AG04449 (cell line): ENCODE data around the gene LYPD4.

Source experiments
- CTCF ChIA-PET: fragments of 350-600 bp; formaldehyde crosslinking; extraction: SDS; loops from one replicate; lab custom pipeline; 2021; ENCODE audit warnings: antibody characterized with exemption; lab: Yijun Ruan, JAX
- POLR2A ChIA-PET: fragments of 400-600, 350-600 bp; formaldehyde crosslinking; extraction: SDS; loops from one replicate; lab custom pipeline; 2020; ENCODE audit warnings: antibody characterized with exemption, inconsistent platforms; lab: Yijun Ruan, JAX
- DNase-seq: peaks from one replicate; pipeline ENCODE4 v3.0.0-alpha.2; 2010; ENCODE audit warnings: low read depth, low spot score
- H3K4me3 ChIP-seq: 2 replicates; pipeline ENCODE4 v1.5.1; 2011; ENCODE audit warnings: low read depth, mild to moderate bottlenecking, control low read depth, low read length
- TF ChIP-seq, protein P1 (sequence below): IDR thresholded peaks from one replicate; pipeline ENCODE4 v1.5.1; 2011; ENCODE audit warnings: mild to moderate bottlenecking, moderate library complexity, low read length, control low read depth, inconsistent platforms; ENCODE audit not compliant: insufficient read depth; ENCODE audit errors: missing control alignments

Gene LYPD4

DNA sequence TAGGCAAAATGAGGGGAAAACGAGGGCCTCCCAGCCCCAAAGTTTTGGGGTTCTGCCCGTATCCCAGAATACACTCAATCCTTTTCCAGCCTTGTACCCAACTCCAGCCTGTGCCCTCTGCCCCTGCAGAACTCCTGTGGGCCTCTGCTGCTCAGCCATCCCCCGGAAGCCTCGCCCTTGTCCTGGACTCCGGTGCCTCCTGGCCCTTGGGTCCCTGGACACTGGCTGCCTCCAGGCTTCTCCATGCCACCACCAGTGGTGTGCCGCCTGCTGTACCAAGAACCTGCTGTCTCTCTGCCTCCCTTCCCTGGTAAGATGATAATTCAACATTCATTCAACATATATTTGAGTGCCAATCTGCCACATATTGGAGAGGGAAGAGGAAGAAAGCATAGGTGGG lies 4.2 kb upstream of the LYPD4 start:
- H3K4me3 ChIP-seq = no peak overlapping the region
- ChIA-PET POLR2A (no interaction called here), CTCF (interaction anchor here (1.3 kb wide), 1 partner anchor 12 kb away, joined by 4 read pairs; no protein-coding TSS in a partner anchor)
- DNase-seq = no peak
- TF ChIP-seq, protein P1, sequence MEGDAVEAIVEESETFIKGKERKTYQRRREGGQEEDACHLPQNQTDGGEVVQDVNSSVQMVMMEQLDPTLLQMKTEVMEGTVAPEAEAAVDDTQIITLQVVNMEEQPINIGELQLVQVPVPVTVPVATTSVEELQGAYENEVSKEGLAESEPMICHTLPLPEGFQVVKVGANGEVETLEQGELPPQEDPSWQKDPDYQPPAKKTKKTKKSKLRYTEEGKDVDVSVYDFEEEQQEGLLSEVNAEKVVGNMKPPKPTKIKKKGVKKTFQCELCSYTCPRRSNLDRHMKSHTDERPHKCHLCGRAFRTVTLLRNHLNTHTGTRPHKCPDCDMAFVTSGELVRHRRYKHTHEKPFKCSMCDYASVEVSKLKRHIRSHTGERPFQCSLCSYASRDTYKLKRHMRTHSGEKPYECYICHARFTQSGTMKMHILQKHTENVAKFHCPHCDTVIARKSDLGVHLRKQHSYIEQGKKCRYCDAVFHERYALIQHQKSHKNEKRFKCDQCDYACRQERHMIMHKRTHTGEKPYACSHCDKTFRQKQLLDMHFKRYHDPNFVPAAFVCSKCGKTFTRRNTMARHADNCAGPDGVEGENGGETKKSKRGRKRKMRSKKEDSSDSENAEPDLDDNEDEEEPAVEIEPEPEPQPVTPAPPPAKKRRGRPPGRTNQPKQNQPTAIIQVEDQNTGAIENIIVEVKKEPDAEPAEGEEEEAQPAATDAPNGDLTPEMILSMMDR = no peak

DNA sequence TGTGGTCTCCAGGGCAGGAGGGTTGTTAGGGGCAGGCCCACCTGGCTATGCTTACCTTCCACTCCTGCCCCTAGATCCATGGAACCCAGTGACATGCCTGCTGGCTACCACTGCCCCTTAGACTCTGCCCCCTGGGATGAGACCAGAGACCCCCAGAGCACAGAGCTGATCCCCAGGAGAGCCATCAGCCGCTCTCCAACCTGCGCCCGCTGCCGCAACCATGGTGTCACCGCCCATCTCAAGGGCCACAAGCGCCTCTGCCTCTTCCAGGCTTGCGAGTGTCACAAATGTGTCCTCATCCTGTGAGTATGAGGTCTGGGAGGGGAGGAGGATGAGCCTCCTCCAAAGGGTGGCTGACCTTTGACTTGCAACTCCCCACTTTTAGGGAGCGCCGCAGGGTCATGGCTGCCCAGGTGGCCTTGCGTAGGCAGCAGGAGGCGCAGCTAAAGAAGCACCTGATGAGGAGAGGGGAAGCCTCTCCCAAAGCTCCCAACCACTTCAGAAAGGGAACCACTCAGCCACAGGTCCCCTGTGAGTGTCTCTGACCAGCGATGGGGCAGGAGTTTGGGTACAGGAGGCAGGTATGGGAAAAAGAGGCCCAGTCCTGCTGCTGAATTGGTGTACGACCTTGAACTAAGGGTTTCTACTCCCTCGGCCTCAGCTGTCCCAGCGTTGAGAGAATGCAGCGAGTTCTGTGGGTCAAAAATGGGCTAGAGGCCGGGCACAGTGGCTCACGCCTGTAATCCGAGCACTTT lies 3.0 kb upstream of the LYPD4 start:
- H3K4me3 ChIP-seq = no peak overlapping the region
- DNase-seq = no peak
- POLR2A ChIA-PET = no interaction called here
- TF ChIP-seq, protein P1 = no peak
- CTCF ChIA-PET = interaction anchor here (1.2 kb wide), 1 partner anchor 13 kb away, joined by 3 read pairs; no protein-coding TSS in a partner anchor

DNA sequence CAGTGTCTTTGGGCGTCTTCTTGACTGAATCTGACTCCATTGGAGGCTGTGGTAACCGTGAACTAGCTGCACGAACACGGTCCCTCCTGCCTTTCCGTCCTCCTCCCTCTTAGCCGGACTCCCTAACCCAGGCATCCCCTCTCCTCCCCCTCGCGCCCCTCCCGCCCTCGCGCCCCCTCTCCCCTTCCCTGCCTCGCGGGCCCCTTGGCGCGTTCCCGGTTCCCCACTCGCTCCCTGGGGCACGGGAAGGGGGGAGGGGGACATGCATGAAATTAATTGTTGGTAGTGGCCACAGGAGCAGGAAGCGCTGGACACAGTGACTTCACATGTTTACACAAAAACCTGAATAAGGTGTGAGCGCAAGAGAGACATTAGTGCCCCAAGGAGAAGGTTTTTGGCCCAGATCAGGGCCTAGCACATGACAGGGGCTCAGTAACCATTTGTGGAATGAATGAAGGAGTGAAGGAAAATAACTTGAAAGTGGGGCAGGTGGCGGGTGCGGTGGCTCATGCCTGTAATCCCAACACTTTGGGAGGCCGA lies 638 bp upstream of the LYPD4 start:
- no peak for DNase-seq
- CTCF ChIA-PET = interaction anchor here (1.5 kb wide), 1 partner anchor 9 kb away, joined by 5 read pairs; no protein-coding TSS in a partner anchor
- POLR2A ChIA-PET = no interaction called here
- TF ChIP-seq, protein P1 = no peak
- H3K4me3 ChIP-seq = no peak overlapping the region

DNA sequence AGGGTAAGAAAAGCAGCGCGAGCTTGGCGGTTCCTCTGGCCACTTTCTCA lies 343 bp upstream of the LYPD4 start, which contains the start of gene DMRTC2:
TSS of gene DMRTC2 (plus strand) at position 42 of the 50 bp plus-strand sequence. CDS start 2,387 bp downstream, outside the sequence.
- POLR2A ChIA-PET = no interaction called here

DNA sequence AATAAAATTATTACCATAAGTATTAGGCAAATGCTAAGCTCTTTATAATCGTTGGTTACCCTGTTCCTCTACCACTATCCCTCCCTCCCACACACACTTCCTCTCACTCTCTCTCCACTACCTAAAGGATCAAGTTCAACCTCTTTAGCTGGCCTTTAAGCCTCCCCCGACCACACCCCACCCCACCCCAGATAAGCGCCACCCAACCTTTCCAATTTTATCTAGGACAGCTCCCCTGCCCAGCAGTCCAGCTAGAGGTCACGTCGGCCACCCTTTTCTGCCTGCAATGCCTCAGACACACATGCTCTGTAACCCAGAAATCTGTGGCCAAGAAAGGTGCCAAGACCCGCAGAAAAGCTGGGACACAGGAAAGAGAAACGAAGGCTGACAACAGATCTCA lies 1.1 kb downstream of the LYPD4 start:
- H3K4me3 ChIP-seq = no peak overlapping the region
- no peak for DNase-seq
- ChIA-PET CTCF (interaction anchor here (0.6 to 1.4 kb wide), 2 partner anchors 9 to 107 kb away, joined by 3 to 8 read pairs; no protein-coding TSS in a partner anchor), POLR2A (no interaction called here)
- TF ChIP-seq, protein P1 = no peak

More for the DNA sequence above, 343 bp upstream of the LYPD4 start, which contains the start of gene DMRTC2:
- CTCF ChIA-PET = interaction anchor here (1.5 kb wide), 1 partner anchor 9 kb away, joined by 5 read pairs; no protein-coding TSS in a partner anchor
- DNase-seq = no peak
- no peak within 1 kb of the TSS for H3K4me3 ChIP-seq
- TF ChIP-seq, protein P1 = no peak

DNA sequence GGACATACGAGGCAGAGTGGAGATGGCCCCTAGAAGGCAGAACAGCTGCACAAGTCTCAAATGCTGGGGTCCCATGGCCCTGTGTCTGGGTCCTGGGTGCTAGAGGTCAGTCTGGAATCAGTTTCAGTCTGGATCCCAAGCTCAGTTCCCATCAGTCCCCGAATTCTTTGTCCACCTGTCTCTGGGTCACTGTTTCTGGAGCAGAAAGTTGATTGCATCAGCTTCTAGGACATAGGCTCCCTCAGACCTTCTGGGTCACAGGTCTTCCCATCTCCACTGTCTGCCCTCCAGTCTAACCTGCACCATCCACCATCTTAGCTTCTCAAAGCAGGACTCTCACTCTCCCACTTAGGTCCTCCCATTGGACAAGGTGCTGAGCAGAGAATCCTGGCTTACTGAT lies 5.3 kb downstream of the LYPD4 start:
- no peak for DNase-seq
- ChIA-PET POLR2A (no interaction called here), CTCF (interaction anchor here (0.8 kb wide), 1 partner anchor 54 kb away, joined by 3 read pairs; no protein-coding TSS in a partner anchor)
- no peak overlapping the region for H3K4me3 ChIP-seq
- TF ChIP-seq, protein P1 = no peak
